Kidney (tissue), 14 donors: ENCODE data around the gene BIRC5. TPM values are rescaled to one million over a fixed set of nuclear protein-coding genes. Genes with fewer than 3 reads are reported as not detected.

Experiments
- DNase-seq, 5 donors: peaks; one replicate each; pipeline ENCODE4 v3.0.0-alpha.2; 2013 to 2020
- FAIRE-seq: peaks from 2 replicates; lab custom pipeline; 2012; peaks lifted over from hg19 to GRCh38; lab: Jason Lieb, UNC
- H3K27ac ChIP-seq, 2 donors: one replicate each; pipeline ENCODE4 v1.7.0; 2013; ENCODE audit warnings: low read depth in 2 of 2, low read length in 2 of 2, inconsistent platforms in 1 of 2
- H3K27me3 ChIP-seq: one replicate; pipeline ENCODE4 v1.7.1; 2013; ENCODE audit warnings: low read length, inconsistent platforms; ENCODE audit not compliant: control insufficient read depth, insufficient read depth
- H3K36me3 ChIP-seq, 3 donors: one replicate each; pipeline versions ENCODE4 v1.7.0 to v1.7.1; 2013; ENCODE audit warnings: low read length in 3 of 3, control low read depth in 1 of 3, inconsistent platforms in 1 of 3; ENCODE audit not compliant: insufficient read depth in 3 of 3, control insufficient read depth in 2 of 3
- H3K4me1 ChIP-seq, 3 donors: one replicate each; pipeline versions ENCODE4 v1.7.0 to v1.7.1; 2013; ENCODE audit warnings: low read length in 3 of 3, inconsistent platforms in 1 of 3, low read depth in 1 of 3; ENCODE audit not compliant: control insufficient read depth in 2 of 3, insufficient read depth in 2 of 3
- H3K4me3 ChIP-seq, 3 donors: one replicate each; pipeline versions ENCODE4 v1.7.0 to v1.8.1; 2013; ENCODE audit warnings: low read length in 3 of 3, control low read depth in 1 of 3, inconsistent platforms in 1 of 3
- H3K9ac ChIP-seq, 3 donors: one replicate each; pipeline versions ENCODE4 v1.7.0 to v1.7.1; 2013; ENCODE audit warnings: low read length in 3 of 3, control low read depth in 1 of 3, inconsistent platforms in 1 of 3
- H3K9me3 ChIP-seq, 3 donors: one replicate each; pipeline versions ENCODE4 v1.7.0 to v1.7.1; 2013; ENCODE audit warnings: low read length in 3 of 3, control low read depth in 1 of 3, inconsistent platforms in 1 of 3; ENCODE audit not compliant: control insufficient read depth in 2 of 3, insufficient read depth in 1 of 3
- intact Hi-C: fragments of 100-400 bp; cut with DNase I; formaldehyde crosslinking; loops from one replicate; pipeline ENCODE4 v1.11.1; 2022
- polyA plus RNA-seq: library from polyadenylated mRNA; stranded (reverse); fragments of 350-450 nt; fragmentation: Illumina TruSeq; extraction: RNeasy Lipid Tissue Mini Kit (QIAGEN cat#74804); gene quantifications from one replicate; pipeline ENCODE4 v1.2.3, GENCODE V29; 2014; ENCODE audit warnings: low read depth, low replicate concordance; ENCODE audit not compliant: insufficient read depth
- total RNA-seq: library from RNA; stranded (reverse); fragmentation: NEBNext Ultra II Directional; extraction: Animal tissue kit (Norgen Biotek cat#: 25700); gene quantifications from one replicate; pipeline ENCODE4 v1.2.1, GENCODE V29; 2021
- TF ChIP-seq, protein P1 (sequence below): IDR thresholded peaks from 3 replicates; pipeline ENCODE4 v1.5.1; 2012; ENCODE audit warnings: mild to moderate bottlenecking, moderate library complexity, borderline replicate concordance; ENCODE audit not compliant: insufficient read depth; ENCODE audit errors: extremely low read depth
- donor health status: control.
- donor health status: control.
- donor health status: control.
- donor health status: control.
- donor health status: control.
- donor health status: DM: yes; HTN: yes; CAD: no.
- donor health status: Normal renal cell carcinoma (clear cell type).

Gene BIRC5
- total and polyA plus RNA-seq, 2 donors from 2014 or later, result 0.26 to 1.7 TPM

- Histone ChIP-seq H3K9ac (no peak overlapping the region), H3K4me3 (no peak overlapping the region), H3K9me3 (no peaks in the 10 kb centered on the region), H3K36me3 (peaks cover 0 to 30% (median 16%) of the 10 kb centered on the region in 3 donors), H3K27me3 (no peaks in the 10 kb centered on the region), H3K4me1 (no peaks in the 10 kb centered on the region), H3K27ac (no peak overlapping the region)
- intact Hi-C loops, result no loop called here
- DNase-seq (no peak), FAIRE-seq (no peak)
- TF ChIP-seq, protein P1, sequence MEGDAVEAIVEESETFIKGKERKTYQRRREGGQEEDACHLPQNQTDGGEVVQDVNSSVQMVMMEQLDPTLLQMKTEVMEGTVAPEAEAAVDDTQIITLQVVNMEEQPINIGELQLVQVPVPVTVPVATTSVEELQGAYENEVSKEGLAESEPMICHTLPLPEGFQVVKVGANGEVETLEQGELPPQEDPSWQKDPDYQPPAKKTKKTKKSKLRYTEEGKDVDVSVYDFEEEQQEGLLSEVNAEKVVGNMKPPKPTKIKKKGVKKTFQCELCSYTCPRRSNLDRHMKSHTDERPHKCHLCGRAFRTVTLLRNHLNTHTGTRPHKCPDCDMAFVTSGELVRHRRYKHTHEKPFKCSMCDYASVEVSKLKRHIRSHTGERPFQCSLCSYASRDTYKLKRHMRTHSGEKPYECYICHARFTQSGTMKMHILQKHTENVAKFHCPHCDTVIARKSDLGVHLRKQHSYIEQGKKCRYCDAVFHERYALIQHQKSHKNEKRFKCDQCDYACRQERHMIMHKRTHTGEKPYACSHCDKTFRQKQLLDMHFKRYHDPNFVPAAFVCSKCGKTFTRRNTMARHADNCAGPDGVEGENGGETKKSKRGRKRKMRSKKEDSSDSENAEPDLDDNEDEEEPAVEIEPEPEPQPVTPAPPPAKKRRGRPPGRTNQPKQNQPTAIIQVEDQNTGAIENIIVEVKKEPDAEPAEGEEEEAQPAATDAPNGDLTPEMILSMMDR, result no peak
These were observed 13.6 kb upstream of the BIRC5 start for GRCh38 chr17:78200451-78200850.

GRCh38 chr17:78202666-78203065 is 11.4 kb upstream of the BIRC5 start:
- DNase-seq (no peak), FAIRE-seq (no peak)
- Histone ChIP-seq H3K27me3 (no peaks in the 10 kb centered on the region), H3K9ac (no peak overlapping the region), H3K4me3 (no peak overlapping the region), H3K27ac (no peak overlapping the region), H3K4me1 (no peaks in the 10 kb centered on the region), H3K36me3 (peaks cover 0 to 17% (median 10%) of the 10 kb centered on the region in 3 donors), H3K9me3 (no peaks in the 10 kb centered on the region)
- TF ChIP-seq, protein P1, result no peak
- intact Hi-C loops, result no loop called here

DNA sequence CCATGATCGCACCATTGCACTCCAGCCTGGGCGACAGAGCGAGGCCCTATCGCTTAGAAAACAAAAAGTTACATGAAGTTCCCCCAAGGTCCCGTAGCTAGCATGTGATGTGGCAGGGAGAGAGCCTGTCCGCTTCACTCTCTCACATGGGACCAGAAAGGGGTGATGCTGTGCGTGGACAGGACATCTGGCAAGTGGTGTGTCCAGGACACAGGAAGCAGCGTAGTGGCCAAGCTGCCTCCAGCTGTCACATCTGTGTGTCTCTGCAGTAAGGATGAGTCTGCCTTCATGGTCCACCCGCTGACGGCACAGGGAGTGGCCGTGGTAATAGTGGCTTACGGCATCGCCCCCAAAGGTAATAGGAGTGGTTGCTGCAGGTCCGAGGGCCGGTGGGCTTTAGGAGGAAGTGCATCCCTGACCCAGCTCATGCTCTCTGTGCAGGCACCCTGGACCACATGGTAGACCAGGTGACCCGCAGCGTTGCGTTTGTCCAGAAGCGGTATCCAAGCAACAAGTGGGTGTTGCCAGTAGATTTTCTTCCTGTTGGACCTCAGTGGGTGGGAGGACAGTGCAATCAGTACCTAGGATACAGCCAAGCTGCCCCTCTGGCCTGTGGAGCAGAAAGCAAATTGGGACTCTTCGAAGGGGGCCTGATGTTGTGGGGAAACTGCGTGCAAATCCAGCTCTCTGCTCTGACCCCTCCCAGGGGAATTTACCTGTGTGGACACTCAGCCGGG is 9.5 kb upstream of the BIRC5 start:
- intact Hi-C loops, result no loop called here
- no peak for FAIRE-seq
- Histone ChIP-seq H3K4me1 (no peaks in the 10 kb centered on the region), H3K4me3 (no peak overlapping the region), H3K9ac (no peak overlapping the region), H3K27ac (no peak overlapping the region), H3K36me3 (peaks cover 0 to 17% (median 9%) of the 10 kb centered on the region in 3 donors), H3K27me3 (no peaks in the 10 kb centered on the region), H3K9me3 (no peaks in the 10 kb centered on the region)
- DNase-seq, result peak in 1 of 5 donors; percentile 54
- TF ChIP-seq, protein P1, result no peak
